Measurements from ENCODE around the gene WDR62. TPM values are rescaled to one million over a fixed set of nuclear protein-coding genes. Genes with fewer than 3 reads are reported as not detected.

Gene WDR62
- total RNA-seq, 1 experiment from 2014 or later = 30.0 TPM

- Histone ChIP-seq H3K4me2 (ENCODE audit: insufficient read depth, insufficient read length, low read length) (peak overlapping the region; percentile 2), H3K18ac (ENCODE audit: insufficient read length, low read depth, low read length) (no peak overlapping the region), H2BK120ac (ENCODE audit: low read depth, low read length, poor library complexity, severe bottlenecking) (no peak overlapping the region), H3K9me3 (ENCODE audit: control insufficient read depth, low read depth, low read length) (no peaks in the 10 kb centered on the region), H2BK20ac (ENCODE audit: low read depth, low read length, poor library complexity, severe bottlenecking) (no peak overlapping the region), H4K20me1 (ENCODE audit: control insufficient read depth, insufficient read depth, insufficient read length) (no peaks in the 10 kb centered on the region), H3K56ac (ENCODE audit: insufficient read length, low read depth, low read length) (no peak overlapping the region), H3K14ac (ENCODE audit: insufficient read depth, low read length) (no peak overlapping the region), H2BK15ac (ENCODE audit: low read depth, low read length) (no peak overlapping the region), H3K4ac (ENCODE audit: low read depth, low read length) (no peak overlapping the region), H3K27me3 (ENCODE audit: insufficient read depth, low read length) (no peaks in the 10 kb centered on the region), H3K27ac (ENCODE audit: insufficient read length, low read depth, low read length) (no peak overlapping the region), H3K79me1 (ENCODE audit: insufficient read depth, low read depth, low read length, poor library complexity, severe bottlenecking) (no peaks in the 10 kb centered on the region), H2BK12ac (ENCODE audit: insufficient read length, low read depth, low read length) (no peak overlapping the region), H4K8ac (replicated peaks; ENCODE audit: insufficient read length, low read depth, low read length) (no peak overlapping the region), H3T11ph (ENCODE audit: low read length) (no peak overlapping the region), H2BK5ac (ENCODE audit: insufficient read length, low read length) (no peak overlapping the region), H3K23me2 (ENCODE audit: insufficient read length, low read depth, low read length, poor library complexity, severe bottlenecking) (peaks cover 10% of the 10 kb centered on the region), H3K23ac (ENCODE audit: insufficient read length, low read depth, low read length) (no peak overlapping the region), H4K91ac (ENCODE audit: insufficient read length, low read depth, low read length) (no peak overlapping the region), H2AK5ac (ENCODE audit: insufficient read length, low read length) (no peak overlapping the region), H3K4me1 (ENCODE audit: insufficient read depth, low read length) (peaks cover 4% of the 10 kb centered on the region; the same call in 1 of the 2 replicates), H3K79me2 (ENCODE audit: insufficient read depth, low read length) (no peaks in the 10 kb centered on the region; the same call in 1 of the 2 replicates), H2AFZ (ENCODE audit: low read length) (no peak overlapping the region), H4K5ac (ENCODE audit: insufficient read length, low read depth, low read length) (no peak overlapping the region), H3K9ac (ENCODE audit: extremely low read depth, insufficient read length, low read length) (no peak overlapping the region)
- peaks cover 0 to under 1% (median 0%) of the 10 kb centered on the region in 3 experiments; a peak in 2 of 7 replicates for H3K36me3 Mint-ChIP-seq (ENCODE audit: insufficient read depth in 1 of 3, low read depth in 3 of 3)
- no CpG with 5 or more reads among the region's 3 CpGs for WGBS (ENCODE audit: extremely low coverage, insufficient read length, low lambda C conversion rate)
- H3K4me1 Mint-ChIP-seq = peaks cover 24 to 32% of the 10 kb centered on the region in 2 experiments
- TF ChIP-seq CTCF (conservative IDR thresholded peaks at IDR 0.05) = peak; percentile 75
- H3K27ac Mint-ChIP-seq = peak overlapping the region; percentile 37 to 63 (median 59); a peak in 6 of 7 replicates
- H3K9me3 Mint-ChIP-seq = no peaks in the 10 kb centered on the region
- DNase-seq = peak; percentile 85
- H3K4me3 Mint-ChIP-seq = peak overlapping the region in 1 of 2 experiments; percentile 66; a peak in 2 of 5 replicates
- no peaks in the 10 kb centered on the region; the same call in none of the 2 replicates for H3K27me3 Mint-ChIP-seq (ENCODE audit: low read depth)
Measured at GRCh38 chr19:36051236-36051635, 3.5 kb upstream of the WDR62 start.

All from H9 (cell line).